H1 (cell line): ENCODE data around the gene LPAR3. TPM values are rescaled to one million over a fixed set of nuclear protein-coding genes. Genes with fewer than 3 reads are reported as not detected.

ENCODE experiments used
- CTCF ChIA-PET: fragments of 300-600 bp; sonication (Branson Sonifier 250); formaldehyde crosslinking; loops from one replicate; lab custom pipeline; 2021; ENCODE audit not compliant: partially characterized antibody; lab: Charles Lee
- POLR2A ChIA-PET: fragments of 300-600 bp; sonication (Branson Sonifier 250); formaldehyde crosslinking; loops from one replicate; lab custom pipeline; 2021; ENCODE audit warnings: inconsistent platforms; ENCODE audit not compliant: partially characterized antibody; lab: Charles Lee
- DNase-seq, 2 experiments: peaks; one replicate each; pipeline versions ENCODE4 v3.0.0 to v3.0.0-alpha.2; 2010 to 2022; ENCODE audit warnings: low spot score in 2 of 2, low read depth in 1 of 2, mixed read lengths in 1 of 2
- FAIRE-seq: peaks from 2 replicates; lab custom pipeline; 2011; peaks lifted over from hg19 to GRCh38; lab: Jason Lieb, UNC
- H2AFZ ChIP-seq: 2 replicates; pipeline ENCODE4 v1.8.1; 2012; ENCODE audit warnings: low read length, inconsistent platforms
- H2AK5ac ChIP-seq: 2 replicates; pipeline ENCODE4 v1.6.1; 2013; ENCODE audit warnings: low read depth, low read length
- H2BK120ac ChIP-seq: replicated peaks from 2 replicates; pipeline ENCODE3; 2013; ENCODE audit warnings: low read depth, low read length, inconsistent platforms
- H2BK12ac ChIP-seq: 2 replicates; pipeline ENCODE4 v1.6.1; 2013; ENCODE audit warnings: low read depth, low read length
- H2BK15ac ChIP-seq: 2 replicates; pipeline ENCODE4 v1.6.1; 2013; ENCODE audit warnings: low read length
- H2BK20ac ChIP-seq: 2 replicates; pipeline ENCODE4 v1.6.1; 2013; ENCODE audit warnings: low read length
- H2BK5ac ChIP-seq: 2 replicates; pipeline ENCODE4 v1.6.1; 2013; ENCODE audit warnings: low read depth, low read length
- H3K14ac ChIP-seq: 2 replicates; pipeline ENCODE4 v1.6.1; 2013; ENCODE audit warnings: inconsistent platforms; ENCODE audit not compliant: insufficient read length
- H3K18ac ChIP-seq: 2 replicates; pipeline ENCODE4 v1.6.1; 2013; ENCODE audit warnings: low read length; ENCODE audit errors: extremely low read depth
- H3K23ac ChIP-seq: 2 replicates; pipeline ENCODE4 v1.6.1; 2013; ENCODE audit warnings: inconsistent platforms; ENCODE audit not compliant: insufficient read length
- H3K23me2 ChIP-seq: 2 replicates; pipeline ENCODE4 v1.6.1; 2013; ENCODE audit warnings: low read depth, low read length
- H3K27ac ChIP-seq: 2 replicates; pipeline ENCODE4 v1.6.1; 2011; ENCODE audit warnings: low read depth, low read length, inconsistent platforms
- H3K27me3 ChIP-seq, 4 experiments: replicated peaks in 1 of 4; 1 replicate in 1 of 4; 2 replicates in 3 of 4; pipeline versions ENCODE4 v1.6.1 to v1.8.1; 2011 to 2013; ENCODE audit warnings: low read length in 3 of 4, mild to moderate bottlenecking in 3 of 4, inconsistent platforms in 2 of 4, mixed read lengths in 2 of 4, moderate library complexity in 1 of 4; ENCODE audit not compliant: control insufficient read depth in 3 of 4, insufficient read depth in 3 of 4; ENCODE audit errors: extremely low read depth in 1 of 4
- H3K36me3 ChIP-seq, 4 experiments: 2 replicates each; pipeline versions ENCODE4 v1.6.1 to v1.8.1; 2011 to 2013; ENCODE audit warnings: mild to moderate bottlenecking in 4 of 4, low read length in 3 of 4, moderate library complexity in 2 of 4, control low read depth in 1 of 4, inconsistent platforms in 1 of 4; ENCODE audit not compliant: insufficient read depth in 4 of 4, control insufficient read depth in 2 of 4
- H3K4ac ChIP-seq: replicated peaks from 2 replicates; pipeline ENCODE3; 2013; ENCODE audit warnings: low read length, low read depth, mixed read lengths, inconsistent platforms; ENCODE audit not compliant: insufficient read length
- H3K4me1 ChIP-seq, 4 experiments: replicated peaks in 1 of 4; 1 replicate in 1 of 4; 2 replicates in 3 of 4; pipeline versions ENCODE4 v1.6.1 to v1.8.1; 2011 to 2013; ENCODE audit warnings: low read length in 3 of 4, inconsistent platforms in 2 of 4, mixed read lengths in 1 of 4; ENCODE audit not compliant: insufficient read depth in 4 of 4, control insufficient read depth in 3 of 4
- H3K4me2 ChIP-seq, 2 experiments: 2 replicates each; pipeline versions ENCODE4 v1.6.1 to v1.8.1; 2011 to 2013; ENCODE audit warnings: low read depth in 2 of 2, low read length in 2 of 2, control low read depth in 1 of 2, inconsistent platforms in 1 of 2, mild to moderate bottlenecking in 1 of 2; ENCODE audit not compliant: insufficient read depth in 1 of 2
- H3K4me3 ChIP-seq, 4 experiments: fragments of 200-600, 300-600 bp in 1 of 4; sonication (generic), shearing (Covaris generic), sonication (Bioruptor Twin) in 1 of 4; 2 replicates each; pipeline versions ENCODE4 v1.5.1 to v1.8.1; 2011 to 2016; ENCODE audit warnings: low read length in 4 of 4, low read depth in 3 of 4, control low read depth in 2 of 4, inconsistent platforms in 2 of 4, mild to moderate bottlenecking in 2 of 4, mixed read lengths in 1 of 4, moderate library complexity in 1 of 4; ENCODE audit not compliant: insufficient read depth in 2 of 4; ENCODE audit errors: extremely low read depth in 1 of 4
- H3K56ac ChIP-seq: replicated peaks from 2 replicates; pipeline ENCODE3; 2013; ENCODE audit warnings: low read depth, mild to moderate bottlenecking, mixed read lengths, low read length, inconsistent platforms; ENCODE audit not compliant: insufficient read length
- H3K79me1 ChIP-seq: 2 replicates; pipeline ENCODE4 v1.6.1; 2013; ENCODE audit warnings: low read depth, low read length, control low read depth
- H3K79me2 ChIP-seq, 2 experiments: 2 replicates each; pipeline versions ENCODE4 v1.6.1 to v1.8.1; 2012 to 2013; ENCODE audit warnings: low read length in 2 of 2, mild to moderate bottlenecking in 2 of 2, inconsistent platforms in 1 of 2; ENCODE audit not compliant: insufficient read depth in 2 of 2, control insufficient read depth in 1 of 2
- H3K9ac ChIP-seq, 4 experiments: replicated peaks in 1 of 4; 1 replicate in 1 of 4; 2 replicates in 3 of 4; pipeline versions ENCODE4 v1.6.1 to v1.8.1; 2011 to 2013; ENCODE audit warnings: low read depth in 3 of 4, low read length in 3 of 4, control low read depth in 2 of 4, mild to moderate bottlenecking in 2 of 4, moderate library complexity in 2 of 4, inconsistent platforms in 1 of 4; ENCODE audit errors: extremely low read depth in 1 of 4
- H3K9me3 ChIP-seq, 2 experiments: 2 replicates each; pipeline versions ENCODE4 v1.6.1 to v1.8.1; 2012 to 2013; ENCODE audit warnings: mild to moderate bottlenecking in 2 of 2, moderate library complexity in 2 of 2, control low read depth in 1 of 2, inconsistent platforms in 1 of 2, low read depth in 1 of 2, low read length in 1 of 2, mixed read lengths in 1 of 2; ENCODE audit not compliant: insufficient read depth in 2 of 2
- H4K20me1 ChIP-seq, 2 experiments: replicated peaks in 1 of 2; 2 replicates each; pipeline versions ENCODE3 to v1.8.1; 2011 to 2013; ENCODE audit warnings: inconsistent platforms in 2 of 2, low read length in 2 of 2, mild to moderate bottlenecking in 1 of 2; ENCODE audit not compliant: insufficient read depth in 2 of 2, control insufficient read depth in 1 of 2
- H4K5ac ChIP-seq: 2 replicates; pipeline ENCODE4 v1.6.1; 2013; ENCODE audit warnings: low read length, low read depth, mixed read lengths, inconsistent platforms; ENCODE audit not compliant: insufficient read length
- H4K8ac ChIP-seq: 2 replicates; pipeline ENCODE4 v1.8.0; 2013; ENCODE audit warnings: mild to moderate bottlenecking, moderate library complexity, low read length, inconsistent platforms; ENCODE audit not compliant: insufficient read depth; ENCODE audit errors: extremely low read depth
- H4K91ac ChIP-seq: replicated peaks from 2 replicates; pipeline ENCODE3; 2013; ENCODE audit warnings: low read length, mixed read lengths, inconsistent platforms; ENCODE audit not compliant: insufficient read length
- BRCA1 ChIP-seq: IDR thresholded peaks from 2 replicates; pipeline ENCODE4 v1.6.1; 2012; ENCODE audit warnings: low read depth, low read length, improper control_type of control experiment
- CHD2 ChIP-seq: IDR thresholded peaks from 2 replicates; pipeline ENCODE4 v1.6.1; 2012; ENCODE audit warnings: low read length, improper control_type of control experiment
- EZH2 ChIP-seq: fragments of 200-600 bp; sonication (generic); IDR thresholded peaks from 2 replicates; pipeline ENCODE4 v1.7.1; 2012; ENCODE audit warnings: low read depth, mild to moderate bottlenecking, moderate library complexity, low read length, inconsistent platforms; ENCODE audit not compliant: severe bottlenecking
- FOSL1 ChIP-seq: IDR thresholded peaks from 2 replicates; pipeline ENCODE4 v1.6.1; 2011; ENCODE audit warnings: mild to moderate bottlenecking, low read depth, low read length, moderate library complexity; ENCODE audit not compliant: insufficient read depth
- HDAC2 ChIP-seq, 2 experiments: fragments of 300-600 bp in 1 of 2; sonication (generic) in 1 of 2; IDR thresholded peaks; 2 replicates each; pipeline ENCODE4 v1.6.1; 2011 to 2012; ENCODE audit warnings: low read depth in 2 of 2, low read length in 2 of 2, mild to moderate bottlenecking in 2 of 2, moderate library complexity in 2 of 2, borderline replicate concordance in 1 of 2, inconsistent platforms in 1 of 2
- KDM1A ChIP-seq: fragments of 200-600, 300-600 bp; sonication (generic); IDR thresholded peaks from 2 replicates; pipeline ENCODE4 v1.7.1; 2016; ENCODE audit warnings: mild to moderate bottlenecking, low read length, borderline replicate concordance
- KDM4A ChIP-seq: IDR thresholded peaks from one replicate; pipeline ENCODE4 v1.7.1; 2012; ENCODE audit warnings: low read depth, mild to moderate bottlenecking, moderate library complexity, low read length, inconsistent platforms; ENCODE audit not compliant: severe bottlenecking
- NRF1 ChIP-seq: IDR thresholded peaks from 2 replicates; pipeline ENCODE4 v1.6.1; 2011; ENCODE audit warnings: mild to moderate bottlenecking, low read depth, low read length, improper control_type of control experiment
- SIN3A ChIP-seq, 2 experiments: IDR thresholded peaks in 1 of 2; conservative IDR thresholded peaks in 1 of 2; 2 replicates each; pipeline ENCODE4 v1.6.1; 2011 to 2012; ENCODE audit warnings: low read length in 2 of 2, improper control_type of control experiment in 1 of 2, low read depth in 1 of 2, mild to moderate bottlenecking in 1 of 2
- SIRT6 ChIP-seq: IDR thresholded peaks from one replicate; pipeline ENCODE4 v1.7.1; 2012; ENCODE audit warnings: low read length, inconsistent platforms
- SP1 ChIP-seq: IDR thresholded peaks from 2 replicates; pipeline ENCODE4 v1.6.1; 2011; ENCODE audit warnings: low read depth, low read length
- SRF ChIP-seq: IDR thresholded peaks from 2 replicates; pipeline ENCODE4 v1.6.1; 2011; ENCODE audit warnings: mild to moderate bottlenecking, low read depth, low read length, moderate library complexity
- WGBS, 2 experiments: shearing (Covaris generic) in 1 of 2; methylation state at CpG; one replicate each; pipeline versions ENCODE4 v1.1.6 to v1.1.7; 2013 to 2015; ENCODE audit warnings: low lambda C conversion rate in 2 of 2, mixed read lengths in 2 of 2, inconsistent platforms in 1 of 2, low coverage in 1 of 2, missing lambda C conversion rate in 1 of 2; ENCODE audit not compliant: insufficient replicate concordance in 2 of 2, insufficient coverage in 1 of 2, insufficient read length in 1 of 2; ENCODE audit errors: extremely low coverage in 1 of 2, missing lambda C conversion rate in 1 of 2; 5-methylcytosine and 5-hydroxymethylcytosine counted together
- polyA plus RNA-seq, 7 experiments: library from polyadenylated mRNA; depleted of rRNA in 3 of 7; stranded (reverse) in 5 of 7; unstranded in 2 of 7; fragments of >200 nt in 5 of 7; fragments of 200-250 nt in 2 of 7; gene quantifications; 1 replicate in 5 of 7; 2 replicates in 1 of 7; 4 replicates in 1 of 7; pipeline versions ENCODE4 v1.2.1 to v1.2.3, GENCODE V29; 2011 to 2013; ENCODE audit warnings: missing spikeins in 2 of 7, mixed read lengths in 2 of 7
- total RNA-seq: library from RNA; stranded (reverse); fragmentation: NEBNext Ultra II Directional; extraction: Animal tissue kit (Norgen Biotek cat#: 25700); gene quantifications from 2 replicates; pipeline ENCODE4 v1.2.1, GENCODE V29; 2021

The LPAR3 gene
- total and polyA plus RNA-seq, 2 of the 8 experiments (the other 6 are each of a cell fraction or from before 2014, with no cell fraction given): 17.1 to 25.4 TPM

GRCh38 chr1:84825161-84825560 is 67.8 kb downstream of the LPAR3 start:
- ChIA-PET CTCF (no interaction called here), POLR2A (no interaction called here)
- Histone ChIP-seq H2BK12ac (no peak overlapping the region), H2AK5ac (no peak overlapping the region), H3K4me3 (no peak overlapping the region), H3K9me3 (no peaks in the 10 kb centered on the region), H3K23ac (no peak overlapping the region), H4K5ac (no peak overlapping the region), H3K79me1 (no peaks in the 10 kb centered on the region), H3K79me2 (no peaks in the 10 kb centered on the region), H3K9ac (no peak overlapping the region), H3K14ac (no peak overlapping the region), H2BK15ac (no peak overlapping the region), H4K8ac (no peak overlapping the region), H2BK120ac (no peak overlapping the region), H3K4me2 (no peak overlapping the region), H3K27me3 (no peaks in the 10 kb centered on the region), H3K23me2 (no peaks in the 10 kb centered on the region), H3K4me1 (peaks cover 0 to 5% (median 4%) of the 10 kb centered on the region in 4 experiments; a peak in 3 of 7 replicates), H4K20me1 (no peaks in the 10 kb centered on the region), H2BK20ac (no peak overlapping the region), H3K36me3 (no peaks in the 10 kb centered on the region), H2BK5ac (no peak overlapping the region), H3K18ac (no peak overlapping the region), H4K91ac (no peak overlapping the region), H3K27ac (no peak overlapping the region), H3K56ac (no peak overlapping the region), H3K4ac (no peak overlapping the region), H2AFZ (no peak overlapping the region)
- TF ChIP-seq KDM4A (no peak), BRCA1 (no peak), KDM1A (no peak), SRF (no peak), CHD2 (no peak), EZH2 (no peak), HDAC2 (IDR thresholded peaks at IDR 0.05; ENCODE audit: borderline replicate concordance in 1 of 2, low read depth in 2 of 2, low read length in 2 of 2) (no peak), SIRT6 (no peak), SP1 (no peak), NRF1 (no peak), SIN3A (conservative IDR thresholded peaks at IDR 0.05 in 1 of 2, IDR thresholded peaks at IDR 0.05 in 1 of 2; ENCODE audit: low read depth in 1 of 2, low read length in 2 of 2) (no peak), FOSL1 (no peak)
- WGBS, 2 experiments: 95% methylated on average over 3 of the region's 3 CpGs; no CpG with 5 or more reads in 1 of the 2 experiments
- DNase-seq (no peak), FAIRE-seq (no peak)
